NCI-H460 (cell line): Measurements from ENCODE around the gene MEIS2. TPM values are rescaled to one million over a fixed set of nuclear protein-coding genes. Genes with fewer than 3 reads are reported as not detected.
"Not testable (repeated sequence)": the region's sequence is repeated elsewhere in the genome, so short reads cannot be mapped to it uniquely, and the experiment has no call there.

Experiments used
- DNase-seq: peaks from one replicate; pipeline ENCODE4 v3.0.0-alpha.2; 2016; ENCODE audit warnings: low read depth; ENCODE audit errors: extremely low read depth
- total RNA-seq: library from RNA; depleted of rRNA; stranded (reverse); fragments of >200 nt; shearing (Covaris generic); gene quantifications from 2 replicates; pipeline ENCODE4 v1.2.3, GENCODE V29; 2014

MEIS2 gene
- total RNA-seq, 1 experiment from 2014 or later: 13.0 TPM

DNA sequence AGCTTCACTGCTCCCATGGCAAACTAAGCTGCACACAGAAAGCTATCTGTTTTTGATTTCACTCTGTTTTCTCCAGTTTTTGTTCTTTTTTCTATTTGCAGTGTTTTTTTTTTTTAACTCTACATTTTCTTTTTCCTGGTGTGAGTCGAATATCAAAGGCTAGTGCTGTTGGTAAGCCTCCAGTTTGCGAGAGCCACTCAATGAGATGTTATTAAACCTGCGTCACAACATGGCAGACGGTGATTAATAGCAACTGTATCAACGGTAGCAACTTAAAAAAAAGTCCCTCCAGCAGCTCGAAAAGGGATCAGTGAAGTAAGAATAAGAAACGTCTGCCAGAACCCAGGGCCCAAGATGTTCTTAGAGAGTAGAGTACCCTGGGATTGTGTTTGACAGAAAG, 84.1 kb downstream of the MEIS2 start:
- no peak for DNase-seq

DNA sequence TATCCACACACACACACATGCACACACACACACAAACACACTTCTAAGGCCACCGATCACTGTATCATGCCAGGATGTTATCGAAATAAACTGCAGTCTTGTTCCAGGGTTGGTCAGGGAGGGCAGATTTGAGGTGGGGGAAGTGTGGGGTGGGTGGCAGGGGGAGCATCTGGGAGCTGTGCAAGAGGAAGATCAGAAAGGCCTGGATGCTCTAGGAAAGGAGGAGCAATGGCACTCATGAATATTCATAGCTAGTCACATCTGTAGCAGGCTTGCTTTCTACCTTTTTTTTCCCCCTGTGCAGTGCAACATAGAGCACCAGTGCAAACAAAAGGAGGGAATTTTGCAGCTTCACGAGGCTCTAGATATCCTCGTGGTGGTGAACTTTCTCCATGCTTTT, 84.9 kb downstream of the MEIS2 start:
- DNase-seq: no peak

DNA sequence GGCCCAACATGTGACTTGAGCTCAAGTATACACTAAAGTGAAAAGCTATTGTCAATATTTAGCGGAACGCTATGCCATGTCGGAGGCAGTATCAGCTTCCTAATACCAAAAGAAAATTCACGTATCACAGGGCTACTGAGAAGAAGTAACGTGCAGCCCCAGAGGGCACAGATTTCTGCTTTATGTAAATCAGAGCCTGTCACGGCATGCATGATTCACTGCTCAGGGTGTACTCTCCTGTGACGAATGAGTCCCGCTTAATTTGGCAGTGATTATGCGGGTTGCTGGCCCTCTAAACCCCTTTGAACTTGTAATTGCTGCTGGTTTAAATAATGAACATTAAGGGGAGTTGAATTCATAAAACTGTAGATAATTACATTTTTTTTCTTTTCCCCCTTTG, 85.3 kb downstream of the MEIS2 start:
- no peak for DNase-seq

DNA sequence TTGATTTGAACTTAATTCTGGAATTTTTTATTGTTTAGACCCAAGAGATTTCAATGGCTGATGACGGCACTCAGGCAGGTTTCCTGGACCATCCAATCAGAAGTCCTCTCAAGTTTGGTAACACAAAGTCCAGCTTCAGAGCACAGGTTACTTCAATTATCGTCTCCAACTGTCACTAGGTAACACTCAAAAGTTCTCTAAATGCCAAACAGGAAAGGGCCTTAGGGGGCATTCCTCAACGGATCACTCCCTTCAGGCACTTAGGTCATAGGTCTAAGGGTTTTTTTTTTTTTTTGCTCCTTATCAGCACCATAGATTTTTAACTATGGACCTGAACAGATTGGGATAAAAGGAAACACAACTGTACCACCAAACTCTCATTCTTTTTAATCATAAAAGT, 85.8 kb downstream of the MEIS2 start:
- DNase-seq: no peak

DNA sequence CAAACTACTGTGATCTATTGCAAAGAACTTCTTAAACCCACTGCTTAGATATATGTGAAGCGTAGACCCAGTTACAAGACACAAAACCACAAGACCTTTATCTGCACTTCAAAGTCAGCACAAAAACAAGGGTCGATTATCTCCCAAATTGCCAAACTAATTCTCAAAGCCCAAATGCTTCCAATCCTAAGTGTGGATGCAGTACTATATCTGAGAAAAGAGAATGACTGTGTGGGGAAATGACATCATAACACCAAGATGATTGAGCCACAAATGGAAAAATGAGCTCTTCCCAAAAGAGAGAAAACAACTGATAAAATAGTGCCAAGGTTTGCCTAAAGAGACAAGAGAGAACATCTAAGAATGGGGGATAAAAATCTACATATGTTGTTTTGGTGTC, 86.2 kb downstream of the MEIS2 start:
- DNase-seq: no peak

DNA sequence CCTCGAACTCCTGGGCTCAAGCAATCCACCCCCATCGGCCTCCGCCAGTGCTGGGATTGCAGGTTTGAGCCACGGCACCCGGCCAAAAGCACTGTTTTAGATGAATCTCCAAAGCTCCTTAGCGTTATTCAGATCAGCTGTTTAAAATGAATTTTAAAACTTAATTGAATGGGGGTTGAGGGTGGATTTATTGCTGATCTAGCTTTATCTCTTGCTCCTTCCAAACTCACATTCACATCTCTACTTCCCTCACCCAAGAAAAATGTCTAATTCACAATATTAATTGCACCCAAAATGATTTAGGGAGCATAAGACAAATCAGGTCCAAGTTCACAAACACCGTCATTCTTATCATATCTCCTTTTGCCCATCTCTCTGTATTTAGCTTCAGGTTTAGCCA, 89.8 kb downstream of the MEIS2 start:
- DNase-seq: no peak

DNA sequence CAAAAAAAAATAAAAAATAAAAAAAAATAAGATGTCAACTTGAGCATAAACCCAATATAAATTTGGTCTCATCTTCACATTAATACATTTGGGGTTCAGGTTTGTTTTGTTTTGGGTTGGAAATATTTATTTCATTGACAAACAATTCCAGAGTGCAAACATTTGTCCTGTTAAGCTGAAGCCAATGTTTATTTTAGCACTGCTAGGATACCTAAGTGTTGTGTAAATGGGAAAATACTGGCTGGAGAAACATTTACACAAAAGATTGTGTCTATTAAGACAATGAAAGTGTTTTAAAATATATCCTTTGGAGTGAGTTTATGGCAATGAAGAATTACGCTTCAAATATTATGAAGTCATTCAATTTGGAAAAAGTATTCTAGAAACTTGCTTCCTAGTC, 91.1 kb downstream of the MEIS2 start:
- DNase-seq: no peak

DNA sequence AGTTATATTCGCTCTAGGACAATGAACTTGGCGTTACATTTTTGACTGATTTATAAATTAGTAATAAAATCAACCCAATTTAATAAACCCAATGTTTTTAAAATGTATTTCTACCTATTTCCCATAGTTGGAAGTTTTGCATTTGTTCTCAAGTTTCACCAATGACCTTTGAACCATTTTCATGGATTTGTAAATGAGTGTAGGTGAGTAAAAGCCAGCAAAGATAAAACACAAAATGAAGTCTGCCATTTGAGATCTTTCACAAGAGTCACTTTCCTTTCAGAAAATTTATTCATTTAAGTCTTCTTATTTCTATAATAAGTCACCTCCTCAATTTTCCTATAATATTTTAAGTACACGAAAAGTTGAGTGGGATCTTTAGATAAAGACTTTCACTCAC, 92.1 kb downstream of the MEIS2 start:
- DNase-seq: no peak

DNA sequence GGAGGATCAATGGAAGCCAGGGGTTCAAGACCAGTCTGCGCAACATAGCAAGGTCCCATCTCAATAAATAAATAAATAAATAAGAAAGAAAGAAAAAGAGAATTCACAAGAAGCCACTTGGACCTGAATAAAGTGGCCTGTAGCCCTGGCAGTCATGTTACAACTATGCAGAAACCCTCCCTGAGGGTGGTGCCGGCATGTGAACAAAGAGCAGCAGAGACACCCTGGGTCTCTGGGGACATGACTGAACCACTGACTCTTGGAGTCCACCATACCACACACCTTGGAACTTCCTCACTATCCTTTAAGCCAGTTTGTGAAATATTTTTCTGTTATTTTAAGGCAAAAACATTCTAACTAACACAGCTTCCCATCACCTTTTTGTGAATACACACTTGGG, 93.0 kb downstream of the MEIS2 start:
- DNase-seq: no peak

DNA sequence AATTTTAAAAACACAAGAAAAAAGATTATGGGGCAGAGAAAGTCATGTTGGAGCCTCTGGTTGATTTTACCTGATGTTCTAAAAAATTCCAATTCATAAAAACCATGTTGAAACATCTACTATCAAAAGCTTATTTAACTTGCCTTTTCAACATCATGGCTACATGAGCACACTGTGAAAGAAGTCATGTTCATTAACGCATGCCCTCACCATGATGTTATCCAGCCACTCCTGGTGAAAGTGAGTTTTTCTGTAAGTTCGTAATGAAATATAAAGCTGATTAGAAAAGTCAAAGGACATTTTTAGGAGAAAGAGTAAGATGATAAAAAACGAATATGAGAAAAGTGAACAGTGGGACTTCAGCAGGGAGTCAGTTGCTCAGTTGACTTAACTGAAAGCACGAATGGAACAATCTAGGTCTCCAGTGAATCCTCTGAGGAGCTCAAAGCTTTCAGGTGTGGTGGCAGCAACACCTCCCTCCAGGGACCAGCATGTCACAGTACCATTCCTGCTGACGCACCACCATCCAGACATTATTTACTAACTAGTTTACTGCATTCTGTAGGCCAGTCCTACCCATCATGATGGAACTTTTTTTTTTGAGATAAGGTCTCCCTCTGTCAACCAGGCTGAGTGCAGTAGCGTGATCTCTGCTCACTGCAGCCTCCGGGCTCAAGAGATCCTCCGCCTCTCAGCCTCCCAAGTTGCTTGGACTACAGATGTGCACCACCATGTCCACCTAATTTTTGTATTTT, 95.2 kb downstream of the MEIS2 start:
- no peak for DNase-seq

DNA sequence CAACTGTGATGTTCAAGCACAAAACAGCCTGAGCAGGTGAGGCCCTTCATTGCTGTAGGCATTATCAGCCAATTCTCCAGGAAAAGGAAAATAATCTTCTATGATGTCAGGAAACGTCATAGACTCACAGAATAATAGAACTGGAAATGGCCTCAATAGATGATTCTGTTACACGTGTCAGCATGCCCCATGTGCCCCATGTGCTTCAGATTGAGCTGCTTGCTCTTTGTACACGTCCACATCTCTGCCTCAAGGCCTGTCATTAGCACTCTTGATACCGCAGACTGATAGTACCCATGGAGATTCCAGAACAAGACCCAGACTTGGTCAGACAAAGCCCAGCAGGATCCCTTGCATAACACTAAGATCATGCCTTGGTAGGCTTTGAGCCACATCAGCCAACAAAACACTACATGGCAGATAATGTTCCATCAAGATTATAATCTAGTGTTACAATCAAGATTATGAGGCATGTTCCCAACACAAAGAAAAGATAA, 95.9 kb downstream of the MEIS2 start:
- no peak for DNase-seq

DNA sequence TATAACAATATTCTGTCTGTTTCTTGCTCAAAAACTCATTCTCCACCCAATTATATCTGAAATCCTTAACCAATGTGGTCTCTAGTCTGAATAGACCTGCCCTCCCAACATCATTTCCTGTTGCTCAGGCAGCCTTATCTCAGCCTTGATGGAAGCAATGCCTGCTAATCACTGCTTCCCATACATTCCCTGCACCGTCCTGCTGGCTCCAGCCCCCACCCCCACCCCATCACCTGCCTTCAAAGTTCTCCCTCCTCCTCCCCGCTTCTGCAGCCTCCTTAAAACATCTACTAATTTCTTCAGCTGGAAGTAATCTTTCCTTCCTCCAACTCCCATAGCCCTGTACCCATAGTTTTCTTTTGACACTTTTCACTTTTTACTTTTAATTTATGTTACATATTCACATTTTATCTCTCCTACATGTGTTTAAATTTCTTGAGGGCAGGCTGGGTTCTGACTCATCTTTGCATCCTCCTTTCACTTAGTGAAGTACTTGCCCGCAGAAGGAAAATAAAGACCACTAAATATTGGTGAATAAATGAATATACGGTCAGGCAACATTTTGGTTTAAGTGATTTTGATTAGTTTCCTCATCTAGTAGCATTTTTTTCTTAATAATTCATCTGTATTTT, 98.2 kb downstream of the MEIS2 start:
- DNase-seq: no peak

DNA sequence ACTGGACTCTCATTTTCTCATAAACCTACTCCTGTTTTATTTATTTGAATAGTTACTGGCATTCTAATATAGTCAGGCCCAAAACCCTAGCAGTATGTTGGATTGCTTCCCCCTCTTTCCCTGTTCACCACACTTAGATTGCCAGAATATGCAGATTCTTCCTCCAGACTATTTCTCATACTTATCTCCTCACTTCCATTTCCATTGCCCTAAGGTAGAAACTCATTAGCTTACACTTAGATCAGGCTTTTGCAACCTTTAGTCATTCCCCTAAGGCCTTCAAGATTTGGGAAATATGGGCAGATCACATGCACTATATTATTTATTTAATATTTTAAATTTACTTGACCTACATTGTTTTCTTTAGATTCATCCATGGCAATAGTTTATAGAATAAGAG, 98.9 kb downstream of the MEIS2 start:
- no peak for DNase-seq

DNA sequence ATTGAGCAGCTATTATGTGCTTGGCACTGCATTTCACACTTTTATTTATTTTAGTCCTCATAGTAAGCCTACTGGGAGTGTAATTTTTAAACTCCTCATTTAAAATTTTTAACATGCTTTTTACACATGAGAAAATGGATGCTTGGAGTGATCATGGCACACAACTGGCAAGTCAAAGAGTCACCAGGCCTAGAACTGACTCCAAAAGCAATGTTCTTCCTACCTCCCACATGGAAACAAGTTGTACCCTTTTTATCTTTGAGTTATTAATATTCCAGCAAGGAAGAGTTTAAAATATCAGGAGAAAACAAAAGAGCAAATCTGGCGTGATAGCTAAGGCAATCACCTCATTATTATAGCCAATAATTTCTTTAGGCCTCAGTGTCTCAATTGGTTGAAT, 100.6 kb downstream of the MEIS2 start:
- no peak for DNase-seq

DNA sequence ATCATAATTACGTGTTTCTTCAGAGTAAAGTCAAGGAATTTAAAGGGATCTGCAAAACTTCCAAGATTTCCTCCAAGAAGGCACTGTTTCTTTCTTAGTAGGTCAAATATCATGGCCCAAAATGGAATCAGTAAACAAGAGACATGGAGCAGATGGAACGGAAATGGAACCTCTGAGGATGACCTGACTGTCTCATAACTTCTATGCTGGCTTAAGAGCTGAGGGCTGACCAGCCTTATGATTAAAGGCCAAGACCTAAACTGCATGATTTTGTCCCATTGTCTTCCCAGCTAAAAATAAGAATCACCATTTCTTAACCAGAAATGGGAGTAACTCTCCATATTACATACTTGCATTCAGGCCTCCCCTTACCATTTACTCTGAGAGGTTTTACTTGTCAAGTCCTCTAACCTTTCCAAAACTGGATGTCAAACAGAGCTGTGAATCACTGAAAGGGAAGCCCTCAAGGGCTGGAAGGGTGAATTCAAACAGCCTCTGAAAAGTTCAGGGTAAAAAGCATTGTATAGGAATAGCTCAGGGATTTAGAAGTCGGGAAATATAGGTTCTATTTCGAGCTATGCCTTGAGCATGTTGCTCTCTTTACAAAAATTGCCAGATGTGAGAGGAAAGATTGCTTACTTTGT, 103.7 kb downstream of the MEIS2 start:
- no peak for DNase-seq

DNA sequence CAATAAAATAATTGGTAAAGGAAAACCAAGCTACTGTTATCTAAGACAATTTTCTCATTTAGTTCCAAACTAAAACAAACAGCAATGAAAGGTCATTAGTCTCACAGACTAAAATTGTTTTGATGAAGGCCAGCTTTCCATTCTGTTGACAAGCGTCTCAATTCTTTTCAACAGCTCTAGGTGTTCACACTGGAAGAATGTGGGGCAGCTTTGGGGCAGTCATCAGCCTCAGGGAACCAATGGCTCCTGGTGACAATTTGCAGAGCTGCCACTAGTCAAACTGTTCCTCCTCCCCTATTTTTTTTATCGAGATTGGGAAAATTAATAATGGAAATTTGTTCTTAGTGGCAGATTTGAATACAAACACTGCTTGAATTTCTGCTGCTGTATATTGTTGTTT, 104.2 kb downstream of the MEIS2 start:
- DNase-seq: no peak

DNA sequence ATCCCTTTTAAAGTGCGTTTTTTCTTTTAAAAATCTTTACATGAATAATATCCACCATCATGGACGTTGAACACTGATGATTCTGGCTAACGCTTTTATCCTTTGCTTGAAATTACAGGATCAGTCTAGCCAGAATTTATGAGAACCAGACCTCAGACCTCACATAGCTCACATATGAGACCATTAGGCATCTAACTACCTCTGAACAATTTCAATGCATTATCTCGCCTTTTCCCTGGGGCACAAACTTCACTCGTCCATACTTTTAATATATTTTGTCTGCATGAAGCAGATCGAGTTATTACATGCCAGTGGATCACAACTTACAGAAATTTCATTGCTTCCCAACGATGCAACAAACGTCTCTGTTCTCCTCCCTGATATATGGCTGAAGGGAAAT, 105.6 kb downstream of the MEIS2 start:
- DNase-seq: no peak

DNA sequence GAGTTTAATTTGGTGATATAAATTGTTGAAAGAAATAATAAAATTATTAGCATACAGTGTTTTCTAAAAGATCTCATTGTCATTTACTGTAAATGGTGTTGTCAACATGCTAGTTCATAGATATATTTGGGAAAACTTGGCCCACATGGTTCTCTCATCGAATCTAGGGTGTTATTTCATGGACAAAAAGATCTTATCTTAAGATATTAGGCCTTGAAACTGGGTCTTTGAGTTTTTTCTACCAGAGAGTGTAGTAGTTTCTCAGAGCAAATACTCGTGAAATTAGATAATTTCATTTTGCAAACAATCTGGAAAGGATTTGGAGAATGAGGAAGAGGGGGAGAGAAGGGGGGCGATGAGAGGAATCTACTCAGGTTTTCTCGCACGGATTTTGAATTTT, 107.9 kb downstream of the MEIS2 start:
- DNase-seq: no peak

DNA sequence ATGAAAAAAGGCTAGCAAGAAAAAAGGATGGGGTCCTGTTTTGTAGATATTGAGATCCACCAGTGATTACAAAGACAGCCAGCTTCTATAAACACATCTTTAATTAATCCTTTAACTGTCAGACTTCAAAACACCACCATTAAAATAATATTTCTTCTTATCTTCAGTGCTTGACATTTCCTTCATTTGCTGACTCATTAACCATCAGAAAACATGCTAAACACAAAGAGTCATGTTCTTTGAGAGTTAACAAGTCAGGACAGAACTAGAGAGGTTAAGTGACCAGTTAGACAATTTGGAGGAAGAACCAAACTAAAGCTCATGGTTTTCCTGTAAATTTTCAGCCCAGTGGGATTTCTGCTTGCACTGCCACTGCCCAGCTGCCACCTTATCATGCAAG, 111.4 kb downstream of the MEIS2 start:
- no peak for DNase-seq

DNA sequence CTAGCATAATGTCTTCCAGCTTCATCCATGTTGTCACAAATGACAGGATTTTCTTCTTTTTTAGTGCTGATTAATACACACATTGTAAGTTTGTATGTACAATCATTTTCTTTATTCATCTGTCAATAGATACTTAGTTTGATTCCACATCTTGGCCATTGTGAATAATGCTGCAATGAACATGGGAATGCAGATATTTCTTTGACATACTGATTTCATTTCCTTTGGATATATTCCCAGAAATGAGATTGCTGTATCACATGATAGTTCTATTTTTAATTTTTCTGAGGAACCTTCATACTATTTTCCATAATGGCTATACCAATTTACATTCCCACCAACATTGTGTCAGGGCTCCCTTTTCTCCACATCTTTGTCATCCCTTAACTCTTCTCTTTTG, 117.9 kb downstream of the MEIS2 start:
- no peak for DNase-seq

DNA sequence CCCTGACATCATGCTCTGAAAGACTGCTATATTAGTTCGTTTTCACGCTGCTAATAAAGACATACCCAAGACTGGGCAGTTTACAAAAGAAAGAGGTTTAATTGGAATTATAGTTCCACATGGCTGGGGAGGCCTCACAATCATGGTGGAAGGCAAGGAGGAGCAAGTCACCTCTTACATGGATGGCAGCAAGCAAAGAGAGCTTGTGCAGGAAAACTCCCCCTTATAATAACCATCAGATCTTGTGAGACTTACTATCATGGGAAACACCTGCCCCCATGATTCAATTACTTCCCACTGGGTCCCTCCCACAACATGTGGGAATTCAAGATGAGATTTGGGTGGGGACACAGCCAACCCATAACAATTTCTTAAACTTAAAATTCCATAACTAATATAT, 120.1 kb downstream of the MEIS2 start:
- not testable (repeated sequence) for DNase-seq

DNA sequence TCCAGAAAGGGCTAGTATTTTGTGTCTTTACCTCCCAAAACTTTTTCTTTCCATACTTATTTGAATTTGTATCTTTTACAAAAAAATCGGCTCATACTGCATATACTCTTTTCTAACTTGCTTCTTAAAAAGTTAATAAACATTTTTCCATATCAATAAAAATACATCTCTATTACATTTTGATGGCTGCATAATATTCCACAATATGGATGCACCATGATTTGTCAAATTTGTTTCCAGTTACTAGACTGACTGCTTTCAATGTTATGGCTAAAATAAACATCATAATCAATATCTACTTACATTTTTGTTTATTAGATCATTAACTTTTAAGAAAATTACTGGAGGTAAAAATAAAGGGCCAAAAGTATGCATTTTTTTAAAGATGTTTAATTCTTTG, 121.7 kb downstream of the MEIS2 start:
- no peak for DNase-seq
